HepG2 (cell line): ENCODE data around the gene LIPT1. TPM values are rescaled to one million over a fixed set of nuclear protein-coding genes. Genes with fewer than 3 reads are reported as not detected.
A peak's percentile ranks its signal among the peaks of the same experiment; 100 is the strongest.

Experiments used
- ATF2 ChIP-seq: sonication (generic); formaldehyde crosslinking; IDR thresholded peaks from 2 replicates; pipeline ENCODE4 v1.4.0; 2020; ENCODE audit warnings: missing genetic modification reagents
- CBX2 ChIP-seq, 2 experiments: fragments of 200-600 bp in 1 of 2; sonication (generic); formaldehyde crosslinking in 1 of 2; IDR thresholded peaks; 2 replicates each; pipeline versions ENCODE4 v1.7.0 to v1.8.1; 2018 to 2022; ENCODE audit warnings: low read depth in 2 of 2, low read length in 1 of 2, mild to moderate bottlenecking in 1 of 2, missing genetic modification reagents in 1 of 2
- CENPBD1 ChIP-seq: sonication (generic); formaldehyde crosslinking; IDR thresholded peaks from 2 replicates; pipeline ENCODE4 v1.8.0; 2022; ENCODE audit warnings: missing genetic modification reagents, low read depth, mild to moderate bottlenecking, borderline replicate concordance
- CENPX ChIP-seq: sonication (generic); formaldehyde crosslinking; IDR thresholded peaks from 2 replicates; pipeline ENCODE4 v1.9.0; 2021; ENCODE audit warnings: mild to moderate bottlenecking, missing genetic modification reagents, moderate library complexity
- DMAP1 ChIP-seq: IDR thresholded peaks from 2 replicates; pipeline ENCODE4 v1.6.1; 2016
- DNMT3B ChIP-seq: conservative IDR thresholded peaks from 2 replicates; pipeline ENCODE4 v1.6.1; 2016; ENCODE audit warnings: missing biosample characterization, control low read depth
- DRAP1 ChIP-seq: IDR thresholded peaks from 2 replicates; pipeline ENCODE4 v1.6.1; 2016; ENCODE audit warnings: missing genetic modification reagents, missing compliant biosample characterization
- E2F2 ChIP-seq: sonication (generic); formaldehyde crosslinking; IDR thresholded peaks from 2 replicates; pipeline ENCODE4 v1.4.0; 2020; ENCODE audit warnings: missing genetic modification reagents, borderline replicate concordance
- ETV5 ChIP-seq: IDR thresholded peaks from 2 replicates; pipeline ENCODE4 v1.6.1; 2018; ENCODE audit warnings: missing biosample characterization, missing genetic modification reagents, inconsistent platforms, borderline replicate concordance
- HOXA9 ChIP-seq: sonication (generic); formaldehyde crosslinking; IDR thresholded peaks from 2 replicates; pipeline ENCODE4 v1.8.1; 2022; ENCODE audit warnings: missing genetic modification reagents, mild to moderate bottlenecking, moderate library complexity, borderline replicate concordance
- MAFG ChIP-seq: sonication (generic); formaldehyde crosslinking; IDR thresholded peaks from 2 replicates; pipeline ENCODE4 v1.5.1; 2020; ENCODE audit warnings: mild to moderate bottlenecking, missing genetic modification reagents
- MYPOP ChIP-seq: sonication (generic); formaldehyde crosslinking; IDR thresholded peaks from 2 replicates; pipeline ENCODE4 v1.8.1; 2023; ENCODE audit warnings: mild to moderate bottlenecking, moderate library complexity, missing genetic modification reagents
- NFE2 ChIP-seq: sonication (generic); formaldehyde crosslinking; IDR thresholded peaks from 2 replicates; pipeline ENCODE4 v1.4.0; 2020; ENCODE audit warnings: missing genetic modification reagents
- PAWR ChIP-seq: sonication (generic); formaldehyde crosslinking; IDR thresholded peaks from 2 replicates; pipeline ENCODE4 v1.4.0; 2020; ENCODE audit warnings: missing genetic modification reagents, mild to moderate bottlenecking, borderline replicate concordance
- RFX3 ChIP-seq: IDR thresholded peaks from 2 replicates; pipeline ENCODE4 v1.6.1; 2016; ENCODE audit warnings: missing biosample characterization, missing genetic modification reagents
- TBP ChIP-seq: sonication (generic); formaldehyde crosslinking; IDR thresholded peaks from 2 replicates; pipeline ENCODE4 v1.5.0; 2020; ENCODE audit warnings: missing genetic modification reagents
- TGIF2 ChIP-seq: IDR thresholded peaks from 2 replicates; pipeline ENCODE4 v1.6.1; 2016; ENCODE audit warnings: control low read depth, missing compliant biosample characterization
- ZBTB25 ChIP-seq: IDR thresholded peaks from 2 replicates; pipeline ENCODE4 v1.6.1; 2018; ENCODE audit warnings: missing genetic modification reagents
- ZNF282 ChIP-seq: fragments of 450-650 bp; IDR thresholded peaks from 2 replicates; pipeline ENCODE4 v1.6.1; 2018; ENCODE audit not compliant: partially characterized antibody
- ZNF331 ChIP-seq: sonication (generic); formaldehyde crosslinking; IDR thresholded peaks from 2 replicates; pipeline ENCODE4 v1.4.0; 2020; ENCODE audit warnings: missing genetic modification reagents
- ZNF34 ChIP-seq: sonication (generic); formaldehyde crosslinking; IDR thresholded peaks from 2 replicates; pipeline ENCODE4 v1.4.0; 2020; ENCODE audit warnings: mild to moderate bottlenecking, missing genetic modification reagents, borderline replicate concordance
- ZNF496 ChIP-seq: sonication (generic); formaldehyde crosslinking; IDR thresholded peaks from 2 replicates; pipeline ENCODE4 v1.8.1; 2023; ENCODE audit warnings: mild to moderate bottlenecking, moderate library complexity, missing genetic modification reagents; ENCODE audit not compliant: insufficient replicate concordance
- ZSCAN22 ChIP-seq: sonication (generic); formaldehyde crosslinking; IDR thresholded peaks from 2 replicates; pipeline ENCODE4 v1.4.0; 2020; ENCODE audit warnings: mild to moderate bottlenecking, missing genetic modification reagents
- polyA plus RNA-seq, 8 experiments: library from polyadenylated mRNA; depleted of rRNA in 3 of 8; stranded (reverse) in 7 of 8; unstranded in 1 of 8; fragments of >200 nt; fragmentation: Illumina TruSeq in 4 of 8; extraction: Trizol in 4 of 8; gene quantifications; 2 replicates each; pipeline versions ENCODE4 v1.2.1 to v1.2.3, GENCODE V29; 2011 to 2016; ENCODE audit warnings: low read depth in 4 of 8, missing spikeins in 1 of 8, mixed read lengths in 1 of 8; ENCODE audit not compliant: insufficient read depth in 1 of 8
- total RNA-seq, 5 experiments: library from RNA; depleted of rRNA; stranded (reverse); fragments of >200 nt; fragmentation: Illumina TruSeq; extraction: Trizol; gene quantifications; 2 replicates each; pipeline ENCODE4 v1.2.3, GENCODE V29; 2016; ENCODE audit warnings: low read depth in 1 of 5

The LIPT1 gene
- total and polyA plus RNA-seq, 2 of the 13 experiments (the other 11 are each of a cell fraction or from before 2014, with no cell fraction given) = 8.0 to 9.6 TPM

- no peak for TF ChIP-seq ZSCAN22 (CRISPR knock-in tag)
- no peak for TF ChIP-seq ATF2 (CRISPR knock-in tag)
- TF ChIP-seq ZBTB25 (CRISPR knock-in tag) = no peak
- TF ChIP-seq TBP (CRISPR knock-in tag) = 0 out of 2 replicates have a peak, but pooled peaks have one; percentile 64
- no peak for TF ChIP-seq CENPX (CRISPR knock-in tag)
- 0 out of 2 replicates have a peak, but pooled peaks have one; percentile 72 for TF ChIP-seq PAWR (CRISPR knock-in tag)
- no peak; the same call in 1 of the 2 replicates for TF ChIP-seq MYPOP (CRISPR knock-in tag)
- TF ChIP-seq DRAP1 (CRISPR knock-in tag) = no peak
- no peak; the same call in 1 of the 2 replicates for TF ChIP-seq ZNF331 (CRISPR knock-in tag)
- TF ChIP-seq DNMT3B (CRISPR knock-in tag) = no peak
- TF ChIP-seq TGIF2 (CRISPR knock-in tag) = peak; percentile 74; the same call in 1 of the 2 replicates
- no peak for TF ChIP-seq MAFG (CRISPR knock-in tag)
- no peak for TF ChIP-seq HOXA9 (CRISPR knock-in tag)
- no peak for TF ChIP-seq NFE2
- no peak for TF ChIP-seq RFX3 (CRISPR knock-in tag)
- TF ChIP-seq ETV5 (CRISPR knock-in tag) = peak; percentile 65
- no peak for TF ChIP-seq E2F2 (CRISPR knock-in tag)
- no peak for TF ChIP-seq ZNF496 (CRISPR knock-in tag)
- TF ChIP-seq ZNF34 (CRISPR knock-in tag) = no peak
- no peak for TF ChIP-seq ZNF282
- no peak for TF ChIP-seq DMAP1
- TF ChIP-seq CBX2 (IDR thresholded peaks at IDR 0.05; ENCODE audit: low read depth, low read length) = no peak
- no peak for TF ChIP-seq CBX2 (CRISPR knock-in tag; IDR thresholded peaks at IDR 0.05; ENCODE audit: low read depth)
- TF ChIP-seq CENPBD1 (CRISPR knock-in tag) = no peak
Observed at GRCh38 chr2:99140860-99141109, 14.0 kb upstream of the LIPT1 start (continued).
